HG03520 (cell line): ENCODE data around the gene SCTR.
A peak's percentile ranks its signal among the peaks of the same experiment; 100 is the strongest.

ENCODE experiments used
- ATAC-seq: cut with Tn5 transposase; IDR thresholded peaks from one replicate; pipeline ENCODE4 v1.9.1; 2021; ENCODE audit warnings: mild to moderate bottlenecking, moderate library complexity; ENCODE audit not compliant: unreplicated experiment

SCTR gene

DNA sequence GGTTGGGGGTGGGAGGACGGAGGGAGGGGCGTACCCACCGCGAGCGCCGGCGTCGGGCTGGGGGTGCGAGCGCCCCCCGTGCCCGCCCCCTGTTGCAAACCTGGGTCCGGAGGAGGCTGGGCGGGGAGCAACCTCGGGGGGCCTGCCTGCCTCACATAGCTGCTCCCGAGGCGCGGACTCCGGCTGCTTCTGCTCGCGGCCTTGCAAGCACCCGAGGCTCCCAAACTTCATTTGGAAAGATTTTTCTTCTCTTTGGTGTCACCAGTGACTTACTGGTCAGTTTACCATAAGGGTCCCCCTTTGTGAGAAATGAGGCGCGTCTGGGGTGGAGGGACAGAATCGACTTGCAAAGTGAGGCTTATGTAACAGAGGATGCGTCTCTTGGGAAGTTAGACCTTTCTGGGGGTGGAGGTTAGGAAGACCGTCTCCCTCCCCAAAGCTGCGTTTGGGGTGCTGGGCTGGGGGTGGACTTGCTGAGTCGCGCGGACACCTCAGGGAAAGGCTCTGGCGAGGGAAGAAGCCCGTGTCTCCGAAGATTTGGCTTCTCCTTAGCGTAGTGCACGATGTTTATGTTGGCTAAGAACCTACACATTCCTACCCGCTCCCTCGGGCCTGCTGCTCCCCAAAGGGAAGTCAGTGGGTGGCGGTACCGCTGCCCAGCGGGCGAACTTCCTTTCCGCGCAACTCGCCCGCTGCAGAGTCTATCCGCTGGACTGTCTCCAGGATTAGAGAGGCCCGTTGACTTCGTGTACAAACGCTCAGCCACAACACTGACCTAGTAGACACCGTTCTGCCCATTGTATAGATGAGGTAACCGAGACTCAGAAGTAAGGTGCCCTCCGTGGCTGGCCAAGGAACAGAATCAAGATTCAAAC is 92.1 kb downstream of the SCTR start:
- ATAC-seq: peak; percentile 4

DNA sequence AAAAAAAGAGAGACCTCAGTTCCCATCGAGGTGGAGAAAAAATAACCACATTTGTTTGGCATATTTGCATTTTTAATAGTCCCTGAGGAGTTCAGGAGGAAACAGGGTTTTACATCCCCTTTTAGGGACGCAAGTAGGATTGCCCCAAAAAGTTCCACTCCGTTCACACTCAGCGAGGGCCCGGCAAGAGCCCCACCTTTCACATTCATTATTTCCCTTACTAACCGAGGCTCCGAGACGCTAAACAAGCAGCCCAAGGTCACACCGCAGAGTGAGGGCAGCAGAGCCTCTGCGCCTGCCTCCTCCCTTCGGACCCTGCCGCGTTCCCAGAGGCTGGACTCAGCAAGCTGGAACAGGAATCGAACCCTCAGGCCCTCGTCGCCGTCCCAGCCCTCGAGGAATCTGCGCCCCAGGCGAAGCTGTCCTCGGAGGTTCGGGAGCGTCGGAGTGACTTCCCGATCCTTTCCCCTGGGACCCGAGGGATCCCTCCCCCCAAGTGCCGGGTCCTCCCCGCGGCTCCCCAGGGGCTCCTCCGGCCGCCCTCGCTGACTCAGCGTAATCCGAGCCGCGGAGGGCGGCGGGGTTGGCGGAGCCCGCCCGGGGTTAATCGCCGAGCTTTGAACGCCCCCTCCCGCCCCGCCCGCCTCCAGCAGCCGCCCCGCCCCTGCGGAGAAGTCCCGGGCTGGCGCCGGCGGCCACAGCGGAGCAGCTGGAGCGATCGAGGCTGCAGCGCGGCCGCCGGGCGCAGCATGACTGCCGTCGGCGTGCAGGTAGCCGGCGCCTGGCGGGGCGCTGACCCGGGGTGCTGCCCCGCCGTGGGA is 92.9 kb downstream of the SCTR start, which contains the start of gene TMEM37:
TSS of gene TMEM37 (plus strand) at position 700 of the 821 bp plus-strand sequence. CDS start at position 750, 50 bp downstream.
- peak; percentile 51 for ATAC-seq

DNA sequence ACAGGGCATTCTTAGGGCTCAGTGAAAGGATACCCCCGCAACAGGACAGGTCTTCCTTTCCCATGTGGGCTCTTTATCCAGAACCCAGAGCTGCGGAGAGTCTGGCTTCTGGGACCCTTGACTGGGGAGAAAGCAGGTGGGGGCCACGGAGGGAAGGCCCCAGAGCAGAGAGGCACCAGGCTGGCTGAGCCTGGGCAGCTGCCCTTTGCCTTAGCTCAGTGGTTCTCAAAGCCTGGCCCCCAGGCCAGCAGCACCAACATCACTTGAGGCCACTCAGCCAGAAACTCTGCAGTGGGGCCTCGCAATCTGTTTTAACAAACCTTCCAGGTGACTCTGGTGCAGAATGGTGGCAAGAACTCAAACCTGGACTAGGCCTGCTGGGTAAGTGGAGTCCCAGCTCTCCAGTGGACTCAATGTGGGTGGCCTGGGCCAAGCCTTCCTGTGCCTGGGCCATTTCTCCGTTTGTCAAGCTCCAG is 94.2 kb downstream of the SCTR start:
- no peak for ATAC-seq

DNA sequence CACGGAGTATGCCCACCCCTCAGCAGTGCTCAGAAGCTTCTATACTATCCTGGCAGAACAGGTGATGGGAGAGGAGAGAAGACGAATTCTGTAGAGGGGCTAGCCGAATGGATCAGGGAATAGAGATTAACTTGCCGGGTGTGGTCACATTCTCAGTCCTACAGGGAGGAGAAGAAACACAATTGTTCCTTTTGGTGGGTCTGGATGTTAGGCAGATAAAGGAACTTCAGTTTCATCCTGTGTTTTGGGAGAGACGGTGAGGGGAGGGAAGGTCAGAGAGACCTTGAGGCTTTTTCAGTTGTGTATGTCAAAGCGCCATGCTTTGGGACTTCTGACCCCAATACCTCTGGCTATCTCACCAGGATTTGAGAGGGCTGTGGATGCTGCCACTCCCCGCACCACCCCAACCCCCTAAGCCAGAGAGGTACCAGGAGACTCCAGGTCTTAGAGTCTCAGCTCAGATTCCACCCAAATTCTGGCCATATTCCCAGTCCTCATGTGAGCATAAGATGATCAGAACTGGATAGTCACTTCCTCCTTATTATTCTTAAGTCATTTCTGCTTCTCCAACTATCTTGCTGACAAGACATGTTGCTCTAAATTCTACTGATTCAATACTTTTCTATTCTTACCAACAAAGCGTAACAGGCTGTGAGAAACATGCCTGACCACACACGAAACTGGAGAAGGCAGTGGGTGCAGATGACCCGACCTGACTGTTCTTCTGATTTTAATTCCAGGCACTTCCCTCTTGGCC is 94.9 kb downstream of the SCTR start:
- ATAC-seq: no peak

DNA sequence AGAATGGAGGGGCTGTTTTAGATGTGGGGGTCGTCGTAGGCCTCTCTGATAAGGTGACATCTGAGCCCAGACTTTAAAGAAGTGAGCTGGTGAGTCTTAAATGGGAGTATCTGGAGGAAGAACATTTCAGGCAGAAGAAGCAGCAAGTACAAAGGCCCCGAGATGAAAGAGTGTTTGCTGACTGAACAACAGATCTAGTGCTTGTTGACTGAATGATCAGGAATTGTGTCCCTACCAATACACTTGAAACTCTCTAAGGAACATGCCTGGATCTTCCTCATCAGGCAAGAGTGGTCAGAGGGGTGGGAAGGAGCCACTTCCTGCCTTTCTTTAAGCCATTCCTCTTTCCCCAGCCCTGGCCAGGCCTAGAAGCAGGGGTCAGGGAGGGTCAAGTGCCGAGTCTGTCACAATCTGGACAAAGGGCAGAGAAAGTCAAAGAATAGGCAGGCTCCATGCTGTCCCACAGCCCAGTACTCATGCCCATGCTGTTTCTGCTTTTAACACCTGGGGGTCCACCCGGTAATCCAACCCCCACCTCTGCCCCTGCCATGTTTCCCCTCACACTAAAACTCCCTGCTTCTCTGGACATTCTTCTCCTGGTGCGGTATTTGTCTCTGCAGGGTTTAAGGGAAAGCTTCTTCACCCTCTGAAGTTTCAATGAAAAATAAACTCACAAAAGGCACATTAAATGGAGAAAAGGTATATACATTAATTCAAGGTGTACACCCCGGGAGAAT is 95.6 kb downstream of the SCTR start:
- no peak for ATAC-seq

DNA sequence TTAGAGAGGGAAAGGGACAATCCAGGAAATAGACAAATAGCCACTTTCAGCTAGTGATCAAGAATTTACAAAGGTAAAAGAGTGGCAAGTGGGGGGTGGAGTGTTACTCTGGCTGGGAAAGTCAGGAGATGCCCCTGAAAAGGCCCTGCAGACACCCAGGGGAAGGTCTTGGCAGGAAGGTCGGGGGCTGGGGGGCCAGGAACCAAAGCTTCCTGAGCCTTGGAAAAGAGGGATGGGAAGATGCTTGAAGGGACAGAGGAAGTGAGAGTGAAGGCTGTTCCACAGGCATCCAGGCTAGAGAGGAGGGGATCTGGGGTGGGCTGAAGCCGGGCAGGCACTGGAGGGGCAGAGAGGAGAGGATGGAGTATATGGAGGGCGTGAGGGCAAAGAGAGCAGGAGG is 96.5 kb downstream of the SCTR start:
- ATAC-seq: no peak

DNA sequence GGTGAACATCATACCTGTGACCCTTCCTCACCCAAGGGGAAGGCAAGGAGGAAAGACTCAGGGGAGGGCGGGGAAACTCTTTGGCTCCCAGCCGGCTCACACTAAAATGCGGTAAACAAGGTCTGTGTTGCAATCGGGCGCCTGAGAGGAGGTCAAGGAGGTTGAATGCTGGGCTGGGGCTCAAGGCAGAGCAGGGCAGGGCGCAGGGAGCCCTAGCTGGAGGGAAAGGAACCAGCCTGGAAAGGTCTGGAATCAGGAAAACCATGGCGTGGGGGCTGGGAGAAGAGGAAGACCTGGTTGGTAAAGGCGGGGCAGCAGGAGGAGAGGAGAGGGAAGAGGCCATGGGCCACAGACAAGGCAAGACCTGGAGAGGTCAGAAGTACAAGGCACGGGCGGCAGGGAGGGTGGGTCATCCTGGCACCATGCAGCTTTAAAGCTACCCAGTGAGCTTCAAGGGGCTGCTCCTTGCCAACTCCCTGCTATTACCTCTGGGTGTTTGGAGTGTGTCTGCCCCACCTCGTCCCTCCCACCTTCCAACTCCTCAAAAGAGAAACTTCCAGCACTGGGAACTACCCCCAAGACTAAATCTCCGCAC is 97.4 kb downstream of the SCTR start:
- ATAC-seq: no peak

DNA sequence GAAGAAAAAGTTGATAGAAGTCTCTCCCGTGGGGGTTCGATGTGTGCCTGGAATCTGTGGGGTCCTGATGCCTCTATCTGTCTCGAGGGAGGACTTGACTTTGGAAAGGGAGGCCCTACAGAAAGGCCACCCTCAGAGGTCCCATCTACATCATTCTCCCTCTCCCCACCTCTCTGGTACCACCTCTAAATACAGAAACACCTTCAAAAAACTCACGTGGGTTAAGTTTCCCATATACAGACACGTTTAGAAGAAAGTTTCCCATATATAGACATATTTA is 97.9 kb downstream of the SCTR start:
- ATAC-seq: no peak

DNA sequence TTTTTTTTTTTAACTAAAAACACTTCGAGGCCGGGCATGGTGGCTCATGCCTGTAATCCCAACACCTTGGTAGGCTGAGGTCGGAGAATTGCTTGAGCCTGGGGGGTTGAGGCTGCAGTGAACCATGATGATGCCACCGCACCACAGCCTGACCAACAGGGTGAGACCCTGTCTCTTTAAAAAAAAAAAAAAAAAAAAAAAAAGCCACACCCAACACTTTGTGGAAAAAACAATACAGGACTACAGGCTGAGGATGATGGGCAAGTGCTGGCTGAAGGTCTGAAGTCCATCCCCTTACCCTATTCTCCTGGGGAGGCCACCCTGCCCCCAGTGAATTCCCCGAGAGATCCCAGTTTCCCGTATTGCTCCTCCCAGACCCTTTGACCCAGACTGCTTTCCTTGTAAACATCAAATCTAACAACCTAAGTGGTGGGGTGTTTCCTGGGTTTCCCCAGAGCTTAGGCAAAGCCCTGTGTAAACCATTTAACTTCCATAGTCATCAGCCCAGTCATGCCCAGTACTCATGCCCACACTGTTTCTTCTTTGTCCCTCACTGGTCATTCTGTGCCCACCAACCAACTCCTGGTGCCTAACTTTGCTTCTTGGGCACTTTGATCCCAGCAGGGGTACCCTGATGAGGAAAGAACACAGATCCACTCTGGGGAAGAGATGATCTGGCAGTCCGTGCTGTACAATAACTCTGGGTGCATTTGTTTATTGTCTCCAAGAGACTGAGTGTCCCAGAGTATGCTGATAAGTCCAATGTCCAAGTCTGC is 98.5 kb downstream of the SCTR start:
- no peak for ATAC-seq

DNA sequence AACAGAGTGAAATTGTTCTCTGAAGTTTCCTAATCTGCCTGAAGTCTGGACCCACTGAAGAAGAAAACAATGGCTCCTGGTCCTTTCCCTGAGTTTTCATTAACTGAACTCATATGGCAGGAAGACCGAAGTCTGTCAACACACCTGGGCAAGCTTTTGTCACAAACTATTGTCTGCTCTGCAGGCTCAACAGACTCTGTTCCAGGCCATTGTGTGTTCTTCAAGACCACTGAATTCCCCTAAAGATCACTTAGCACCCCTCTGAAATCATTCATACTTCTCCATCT is 99.2 kb downstream of the SCTR start:
- no peak for ATAC-seq

DNA sequence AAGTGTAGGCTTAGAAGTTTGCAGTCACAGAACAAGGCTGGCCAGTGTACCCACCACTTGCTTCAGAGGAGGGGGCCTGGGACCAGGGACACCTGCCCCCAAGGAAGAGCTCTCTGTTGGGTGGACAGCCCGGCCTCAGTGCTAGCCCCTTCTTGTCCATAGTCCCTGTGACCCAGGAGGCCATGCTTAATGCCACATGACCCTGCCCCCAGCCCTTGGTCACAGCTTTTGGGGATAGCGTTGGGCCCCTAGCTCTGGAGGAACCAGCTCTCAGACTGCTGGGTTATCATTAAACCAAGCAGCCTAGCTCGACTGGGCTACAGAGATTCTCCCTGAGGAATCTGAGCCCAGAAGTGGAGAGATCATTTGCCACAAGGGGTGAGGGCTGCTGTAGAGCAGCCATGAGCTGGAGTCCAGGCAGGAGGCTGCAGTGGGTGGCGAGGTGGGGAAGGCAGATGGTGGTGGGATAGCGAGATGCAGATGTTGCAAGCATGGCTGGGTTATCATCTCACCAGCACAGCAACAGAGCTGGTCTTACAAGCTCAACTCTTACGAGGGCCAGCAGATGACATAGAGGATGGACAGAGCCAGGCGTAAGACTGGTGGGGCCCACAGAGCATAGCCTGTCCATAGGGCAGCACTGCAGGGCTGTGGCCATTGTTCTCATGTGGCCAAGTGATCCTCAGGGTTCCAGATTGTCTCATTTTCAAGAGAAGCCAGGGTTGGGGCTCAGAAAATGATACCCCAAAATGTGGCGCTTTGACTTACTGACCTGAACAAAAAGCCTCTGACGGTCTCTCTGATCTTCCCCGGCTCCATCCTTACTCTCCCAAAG is 99.8 kb downstream of the SCTR start:
- ATAC-seq: no peak

DNA sequence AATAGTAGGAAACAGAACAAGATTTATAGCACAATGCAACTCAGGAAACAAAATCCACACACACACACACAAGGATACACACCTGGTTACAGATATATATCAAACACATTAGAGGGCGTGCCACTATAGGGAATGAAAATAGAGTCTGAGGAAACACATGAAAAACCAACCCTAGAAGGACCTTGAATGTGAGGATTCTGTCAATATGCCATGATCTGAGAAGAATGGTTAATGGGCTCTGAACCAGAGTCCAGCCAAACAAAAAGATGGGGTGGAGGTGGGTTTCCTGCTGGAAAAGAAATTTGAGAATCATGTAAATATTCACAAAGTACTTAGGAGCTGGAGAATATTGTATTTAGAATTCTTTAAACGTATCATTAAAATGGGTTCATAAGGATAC is 100.5 kb downstream of the SCTR start:
- no peak for ATAC-seq

DNA sequence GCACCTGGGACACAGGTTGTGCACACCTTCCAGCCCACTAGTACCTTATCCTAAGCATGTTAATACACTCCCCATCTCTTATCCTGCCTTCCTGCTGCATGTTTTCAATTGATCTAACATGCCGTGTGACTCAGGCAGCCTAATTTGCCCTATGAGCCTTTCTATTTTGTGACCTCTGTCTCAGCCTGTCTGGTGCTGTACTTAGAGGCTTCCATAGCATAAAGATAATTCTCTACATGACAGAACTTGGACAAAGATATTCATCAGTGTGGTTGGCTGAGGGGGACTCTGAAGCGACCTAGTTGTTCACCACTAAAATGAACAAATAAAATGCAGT is 101.2 kb downstream of the SCTR start:
- no peak for ATAC-seq

DNA sequence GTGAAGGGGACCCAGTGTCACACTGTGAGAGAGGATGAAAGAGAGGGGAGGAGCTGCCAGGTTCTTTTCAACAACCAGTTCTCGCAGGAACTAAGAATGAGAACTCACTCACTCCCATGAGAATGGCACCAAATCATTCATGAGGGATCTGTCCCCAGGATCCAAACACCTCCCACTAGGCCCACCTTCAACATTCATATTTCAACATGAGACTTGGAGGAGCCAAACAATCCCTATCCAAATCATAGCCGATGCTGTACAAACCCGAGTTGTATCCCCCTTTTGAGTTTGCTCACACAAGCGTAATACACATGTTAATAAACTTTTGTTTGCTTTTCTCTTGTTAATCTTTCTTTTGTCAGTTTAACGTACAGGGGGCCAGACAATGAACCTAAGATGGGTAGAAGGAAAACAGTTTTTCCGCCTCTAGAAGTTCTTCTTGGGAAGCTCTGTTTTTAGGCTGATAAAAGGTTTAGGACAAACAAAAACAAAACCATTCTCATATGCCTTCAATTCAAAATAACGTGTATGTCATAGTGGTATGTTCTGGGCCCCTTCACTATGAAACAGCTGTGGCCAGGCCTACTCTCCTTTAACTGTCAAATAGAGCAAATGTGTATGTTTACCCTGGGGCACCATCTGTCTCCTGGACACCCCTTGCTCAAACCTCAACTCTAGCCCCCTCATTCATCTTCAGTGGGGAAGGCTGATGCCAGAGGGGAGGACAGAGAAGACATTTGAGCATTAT is 101.7 kb downstream of the SCTR start:
- no peak for ATAC-seq

DNA sequence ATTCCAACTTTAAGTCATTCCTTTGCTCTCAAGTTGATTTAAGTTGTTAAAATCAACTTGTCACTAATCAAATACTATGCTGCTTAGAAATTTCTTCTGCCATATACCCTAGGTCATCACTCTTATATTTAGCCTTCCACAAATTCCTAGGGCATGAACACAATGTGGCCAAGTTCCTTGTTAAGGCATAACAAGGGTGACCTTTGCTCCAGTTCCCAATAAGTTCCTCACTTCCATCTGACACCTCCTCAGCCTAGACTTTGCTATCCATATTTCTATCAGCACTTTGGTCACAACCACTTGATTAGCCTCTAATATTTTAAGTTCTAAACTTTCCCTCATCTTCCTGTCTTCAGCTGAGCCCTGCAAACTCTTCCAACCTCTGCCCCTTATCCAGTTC is 102.5 kb downstream of the SCTR start:
- no peak for ATAC-seq

DNA sequence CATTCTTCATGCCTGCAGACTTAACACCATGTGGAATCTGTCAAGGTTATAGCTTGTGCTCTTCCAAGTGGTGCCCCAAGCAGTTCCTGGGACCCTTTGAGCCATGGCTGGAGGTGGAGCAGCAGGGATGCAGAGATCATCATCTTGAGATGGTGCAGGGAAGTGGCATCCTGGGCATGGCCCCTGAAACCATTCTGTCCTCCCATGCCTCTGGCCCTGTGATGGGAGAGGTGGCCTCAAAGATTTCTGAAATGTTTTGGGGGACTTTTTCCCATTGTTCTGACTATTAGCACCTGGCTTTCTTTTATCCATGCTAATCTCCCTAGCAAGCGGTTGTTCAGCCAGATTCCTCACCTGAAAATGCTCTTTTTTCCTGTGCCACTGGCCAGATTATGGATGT is 103.0 kb downstream of the SCTR start:
- no peak for ATAC-seq

DNA sequence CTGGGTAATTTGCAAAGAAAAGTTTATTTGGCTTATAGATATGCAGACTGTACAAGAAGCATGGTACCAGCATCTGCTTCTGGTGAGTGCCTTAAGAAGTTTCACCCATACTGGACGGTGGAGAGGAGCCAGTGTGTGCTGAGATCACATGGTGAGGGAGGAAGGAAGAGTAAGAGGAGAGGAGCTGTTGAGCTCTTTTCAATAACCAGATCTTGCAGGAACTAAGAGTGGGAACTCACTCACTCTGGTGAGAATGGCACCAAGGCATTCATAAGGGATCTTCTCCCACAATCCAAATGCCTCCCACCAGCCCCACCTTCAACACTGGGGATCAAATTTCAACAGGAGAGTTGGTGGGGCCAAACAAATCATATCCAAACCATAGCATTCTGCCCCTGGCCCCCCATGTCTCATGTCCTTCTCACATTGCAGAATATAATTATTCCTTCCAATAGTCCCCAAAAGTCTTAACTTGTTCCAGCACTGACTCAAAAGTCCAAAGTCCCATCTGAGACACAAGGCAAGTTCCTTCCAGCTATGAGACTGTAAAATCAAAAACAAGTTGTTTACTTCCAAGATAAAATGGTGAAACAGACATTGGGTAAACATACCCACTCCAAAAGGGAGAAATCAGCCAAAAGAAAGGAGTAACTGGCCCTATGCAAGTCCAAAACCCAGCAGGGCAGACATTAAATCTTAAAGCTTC is 104.3 kb downstream of the SCTR start:
- no peak for ATAC-seq

DNA sequence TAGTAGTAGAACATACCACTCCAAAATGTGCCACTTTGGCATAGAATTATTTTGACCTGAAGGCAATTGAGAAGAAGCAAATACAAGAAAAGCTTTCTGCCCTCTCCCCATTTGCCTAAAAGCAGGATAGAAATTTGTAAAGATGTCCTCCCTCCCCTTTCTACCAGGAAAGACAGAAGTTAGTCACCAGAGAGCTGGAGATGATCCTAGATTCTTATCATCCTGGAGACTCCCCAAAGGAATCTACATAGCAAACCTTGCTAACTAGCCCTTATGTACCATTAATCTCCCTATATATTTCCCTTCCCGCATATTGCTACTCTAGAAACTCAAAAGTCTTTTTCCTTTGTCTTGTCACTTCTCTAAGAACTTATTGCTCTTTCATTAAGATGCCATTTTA is 105.2 kb downstream of the SCTR start:
- ATAC-seq: no peak
